GM21737 (cell line): Measurements from ENCODE around the gene NPTXR.

Experiments
- ATAC-seq: cut with Tn5 transposase; IDR thresholded peaks from one replicate; pipeline ENCODE4 v1.9.1; 2021; ENCODE audit warnings: mild to moderate bottlenecking, moderate library complexity; ENCODE audit not compliant: unreplicated experiment

The NPTXR gene

DNA sequence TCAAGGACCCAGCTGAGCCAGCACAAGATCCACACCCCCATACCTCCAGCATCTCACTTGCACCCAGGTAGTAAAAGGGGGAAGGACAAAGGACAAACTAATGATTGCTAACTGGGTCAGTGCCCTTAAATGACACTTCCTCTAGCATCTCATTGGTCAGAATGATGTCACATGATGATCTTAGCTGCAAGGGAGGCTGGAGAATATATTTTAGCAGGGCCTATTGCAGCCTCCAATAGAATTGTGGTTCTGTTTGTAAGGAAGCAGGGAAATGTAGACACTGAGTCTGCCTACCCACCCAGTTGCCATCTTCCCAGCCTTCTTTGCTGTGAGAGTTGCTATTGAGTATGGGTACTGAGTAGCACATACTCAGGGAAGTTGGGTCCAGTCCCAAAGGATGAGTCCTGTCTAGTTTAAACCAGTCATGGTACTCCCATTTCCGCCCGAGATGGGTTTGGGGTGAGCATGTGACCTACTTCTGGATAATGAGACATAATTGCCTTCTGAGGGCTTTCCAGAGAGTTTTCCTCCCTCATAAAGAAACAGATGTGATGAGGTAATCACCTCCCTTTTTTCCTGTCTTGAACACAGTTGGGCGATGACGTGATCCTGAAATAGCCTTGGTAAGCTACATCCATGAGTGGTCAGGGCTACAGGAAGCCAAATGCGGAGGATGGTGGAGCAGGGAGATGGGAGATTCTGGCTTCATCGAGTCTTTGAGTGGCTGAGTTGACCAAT lies 44.4 kb downstream of the NPTXR start:
- no peak for ATAC-seq

DNA sequence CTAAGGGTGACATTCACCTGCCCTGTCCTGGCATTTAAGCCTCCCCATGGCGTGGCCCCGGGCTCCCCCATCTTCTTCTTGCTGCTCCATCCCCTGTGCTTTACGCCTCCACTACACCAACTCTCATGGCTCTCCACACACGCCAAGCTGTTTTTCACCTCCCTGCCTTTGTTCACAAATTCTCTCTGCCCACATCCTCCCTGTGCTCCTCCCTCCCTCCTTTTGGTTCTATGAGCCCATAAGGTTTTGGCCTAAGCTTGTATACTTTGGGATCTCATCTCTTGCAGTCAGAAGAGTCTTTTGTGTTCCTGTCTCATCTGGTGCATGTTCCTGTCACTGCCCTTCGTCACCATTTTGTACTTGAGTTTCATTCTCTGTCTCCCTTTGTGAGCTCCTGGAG lies 45.3 kb downstream of the NPTXR start:
- ATAC-seq, result no peak

DNA sequence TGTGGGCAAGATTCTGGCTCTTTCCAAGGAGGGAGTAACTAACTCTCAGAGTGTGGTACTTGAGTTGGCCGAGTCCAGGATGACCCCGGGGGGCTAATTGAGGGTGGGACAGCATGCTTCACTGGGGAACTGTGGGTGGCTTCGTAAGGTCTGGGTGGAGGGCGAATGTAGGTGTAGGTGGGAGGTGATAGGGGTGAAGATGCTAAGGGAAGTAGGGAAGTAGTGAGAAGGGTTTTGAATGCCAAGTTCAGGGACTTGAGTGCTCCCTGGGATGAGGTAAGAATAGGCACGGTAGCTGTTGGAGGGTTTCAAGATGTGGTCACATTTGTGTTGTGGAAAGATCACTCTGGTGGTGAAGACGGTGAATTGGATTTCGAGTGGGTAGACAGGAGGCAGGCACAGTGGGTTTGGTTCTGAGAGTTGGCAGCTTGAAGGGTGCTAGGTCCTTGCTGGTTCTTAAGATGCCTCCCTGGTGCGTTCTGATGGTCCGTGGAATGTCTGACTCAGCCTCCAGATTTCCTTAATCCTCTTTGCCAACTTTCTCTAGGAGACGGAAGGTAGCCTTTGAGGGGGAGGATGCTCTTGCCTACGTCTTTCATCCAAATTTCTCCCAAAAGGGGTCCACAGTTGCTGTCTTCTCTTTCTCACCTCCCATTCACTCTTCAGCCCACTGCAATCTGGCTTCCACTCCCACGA lies 47.4 kb downstream of the NPTXR start:
- ATAC-seq, result no peak

DNA sequence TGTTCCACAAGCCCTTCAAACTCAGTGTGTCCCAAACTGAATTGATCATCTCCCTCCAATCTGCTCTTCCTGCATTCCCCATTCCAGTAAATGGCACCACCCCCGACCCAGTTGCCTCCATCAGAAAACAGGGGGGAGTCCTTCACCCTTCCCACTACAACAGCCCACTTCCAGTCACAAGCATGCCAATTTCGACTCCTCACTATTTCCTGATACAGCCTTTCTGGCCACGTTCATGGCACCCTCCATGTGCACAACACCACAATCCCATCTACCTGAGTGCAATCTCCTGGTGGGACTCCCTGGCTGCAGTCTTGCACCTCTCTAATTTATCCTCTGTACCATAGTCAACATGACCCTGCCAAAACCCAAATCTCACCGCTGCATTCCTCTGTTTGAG lies 48.3 kb downstream of the NPTXR start:
- ATAC-seq, result no peak

DNA sequence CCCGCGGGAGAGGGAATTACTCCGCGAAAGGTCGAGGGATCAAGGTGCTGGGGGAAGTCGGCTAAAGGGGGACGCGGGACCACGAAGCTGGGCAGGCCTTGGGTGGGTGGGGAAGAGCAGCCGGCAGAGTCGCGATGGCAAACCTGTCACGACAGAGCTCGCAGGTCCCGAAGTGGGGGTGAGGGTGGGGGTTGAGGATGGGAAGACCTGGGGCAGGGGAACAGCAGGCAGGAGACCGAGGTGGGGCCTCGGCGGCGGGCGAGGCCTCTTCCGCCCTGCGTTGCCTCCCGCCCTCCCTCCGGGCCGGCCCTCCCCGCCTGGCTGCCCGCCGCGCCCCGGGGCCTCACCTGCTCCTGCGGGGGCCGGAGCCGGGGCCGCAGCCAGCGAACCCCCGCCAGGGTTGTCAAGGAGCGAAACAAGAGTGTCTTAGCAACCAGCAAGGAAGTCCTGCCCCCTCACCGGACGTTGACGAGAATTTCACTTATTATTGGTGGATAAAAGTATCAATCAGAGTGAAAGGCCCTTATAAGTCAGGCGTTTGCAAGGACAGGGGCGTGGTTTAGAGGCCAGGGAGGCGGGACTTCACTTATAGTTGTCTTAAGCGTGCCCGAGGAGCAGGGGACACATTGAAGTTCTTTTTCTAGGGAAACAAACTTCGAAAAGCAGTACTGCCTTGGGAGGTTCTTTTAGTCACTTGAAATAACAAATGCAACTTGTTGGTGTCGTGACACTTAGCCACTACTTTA lies 49.9 kb downstream of the NPTXR start, which contains the start of gene DNAL4:
Gene DNAL4, minus strand, starts transcription at position 423 of the 746 bp plus-strand sequence. CDS start 11,412 bp downstream, outside the sequence.
- peak; percentile 94 for ATAC-seq

DNA sequence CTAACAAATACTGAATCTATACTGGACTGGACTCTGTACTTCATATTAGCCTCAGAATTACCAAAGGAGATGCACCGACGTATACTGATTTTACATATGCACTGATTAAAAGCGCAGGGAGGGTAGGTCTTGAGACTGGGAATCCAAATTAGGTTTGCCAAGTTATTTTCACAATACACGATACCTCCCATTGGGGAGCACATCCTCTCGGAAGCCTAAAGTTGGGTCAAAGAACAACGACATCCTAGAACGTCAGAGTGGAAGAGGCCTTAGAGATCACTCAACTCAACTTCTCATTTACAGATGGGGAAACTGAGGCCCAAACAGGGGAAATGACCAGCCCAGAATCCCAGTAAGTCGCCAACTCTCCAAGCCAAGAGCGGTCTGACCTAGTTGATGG lies 50.5 kb downstream of the NPTXR start:
- ATAC-seq, result no peak

DNA sequence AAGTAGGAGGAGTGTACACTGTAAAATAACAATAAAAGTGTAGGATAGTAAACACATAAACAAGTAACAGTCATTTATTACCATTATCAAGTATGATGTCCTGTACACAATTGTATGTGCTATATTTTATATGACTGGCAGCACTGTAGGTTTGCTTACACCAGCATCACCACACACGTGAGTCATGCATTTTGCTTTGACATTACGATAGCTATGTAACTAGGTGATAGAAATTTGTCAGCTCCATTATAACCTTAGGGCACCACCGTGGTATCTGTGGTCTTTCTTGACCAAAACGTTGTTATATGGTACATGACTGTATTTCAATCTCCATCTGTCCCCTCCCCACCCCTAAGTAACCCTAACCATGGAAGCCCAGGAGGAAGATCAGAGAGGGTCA lies 51.0 kb downstream of the NPTXR start:
- ATAC-seq, result no peak

DNA sequence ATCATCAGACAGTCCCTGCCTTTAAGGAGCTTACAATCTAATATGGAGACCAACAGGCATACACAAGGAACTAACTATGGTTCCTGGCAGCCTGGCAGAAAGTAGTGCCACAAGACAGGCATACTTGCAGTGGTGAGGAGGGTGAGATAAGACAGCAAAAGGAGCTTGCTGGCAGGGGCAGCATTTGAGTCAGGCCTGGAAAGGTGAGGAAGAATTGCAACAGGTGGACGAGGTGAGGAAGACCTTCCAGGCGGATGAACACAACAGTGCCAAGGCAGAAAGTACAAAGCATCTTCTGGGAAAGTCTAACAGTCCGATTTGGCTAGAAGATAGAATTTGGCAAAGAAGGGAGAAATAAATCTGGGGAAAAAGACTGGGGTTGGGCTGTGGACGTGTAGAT lies 54.2 kb downstream of the NPTXR start:
- ATAC-seq, result no peak

DNA sequence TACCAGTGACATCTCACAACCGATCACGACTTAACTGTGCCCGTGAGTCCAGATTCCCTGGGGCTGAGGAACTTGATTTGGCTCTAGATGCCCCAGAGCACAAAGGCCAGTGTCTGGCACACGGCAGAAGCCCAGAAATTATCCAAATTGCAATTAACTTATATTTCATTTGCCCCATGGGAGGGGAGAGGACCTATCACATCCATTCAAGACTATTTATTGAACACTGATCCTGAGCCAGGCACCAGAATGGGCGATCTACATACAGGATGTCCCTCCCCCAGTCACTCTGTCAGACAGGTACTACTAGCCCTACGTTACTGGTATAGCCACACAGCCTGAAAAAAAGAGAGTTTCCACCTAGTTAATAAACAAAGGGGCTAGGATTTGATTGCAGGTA lies 55.0 kb downstream of the NPTXR start:
- no peak for ATAC-seq

DNA sequence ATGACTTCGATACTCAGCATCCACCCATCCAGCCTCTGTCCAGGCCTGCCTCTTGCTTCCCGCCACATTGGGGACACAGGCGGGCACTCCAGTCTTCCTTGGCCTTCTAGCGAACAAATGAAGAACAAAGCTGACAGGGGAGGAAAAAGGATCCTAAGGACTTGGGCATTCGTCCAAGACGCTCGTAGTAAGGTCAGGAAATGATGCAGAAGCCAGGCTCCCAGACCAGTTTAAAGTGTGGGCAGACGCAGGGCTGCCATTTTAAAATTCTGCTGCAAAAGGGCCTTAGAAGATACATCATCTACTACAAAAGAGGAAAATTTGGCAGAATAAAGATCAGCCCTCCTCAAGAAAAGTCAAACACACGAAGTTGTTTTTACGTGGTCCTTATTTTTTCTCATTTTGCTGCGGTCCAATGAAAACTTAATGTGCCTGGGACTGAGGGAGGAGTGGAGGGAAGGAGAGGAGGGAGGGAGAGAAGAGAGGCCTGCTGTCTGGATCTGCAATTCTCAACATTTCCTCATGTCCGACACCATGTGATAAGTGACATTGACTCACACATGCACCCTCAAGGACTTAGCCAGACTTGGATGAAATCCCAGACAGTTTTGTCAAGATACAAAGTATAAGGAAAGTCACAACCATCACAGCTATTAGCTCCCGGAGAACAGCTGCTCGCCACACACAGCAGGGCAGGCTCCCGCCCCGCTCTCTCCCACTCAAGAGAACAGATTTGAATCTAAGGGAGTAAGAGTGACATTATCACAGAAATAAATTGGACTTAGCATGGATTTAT lies 55.6 kb downstream of the NPTXR start:
- ATAC-seq, result no peak

DNA sequence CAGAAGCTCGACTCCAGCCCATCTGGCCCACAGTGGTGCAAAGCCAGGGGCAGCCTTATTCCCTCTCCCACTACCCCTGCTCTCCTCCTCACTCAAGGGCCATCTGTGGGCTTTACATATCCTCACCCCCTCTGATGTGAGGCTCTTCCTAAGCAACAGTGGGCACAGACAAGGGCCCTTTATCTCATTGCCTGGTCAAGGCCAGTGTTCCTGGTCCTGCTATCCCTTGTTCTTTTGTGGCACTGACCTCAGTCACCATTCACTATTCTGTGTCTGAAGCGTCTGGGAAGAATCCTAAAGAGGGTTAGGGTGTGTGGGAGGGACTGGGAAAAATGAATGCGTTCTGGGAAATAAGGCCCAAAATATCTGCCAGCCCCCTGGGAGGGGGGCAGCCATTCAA lies 57.2 kb downstream of the NPTXR start:
- ATAC-seq, result no peak

DNA sequence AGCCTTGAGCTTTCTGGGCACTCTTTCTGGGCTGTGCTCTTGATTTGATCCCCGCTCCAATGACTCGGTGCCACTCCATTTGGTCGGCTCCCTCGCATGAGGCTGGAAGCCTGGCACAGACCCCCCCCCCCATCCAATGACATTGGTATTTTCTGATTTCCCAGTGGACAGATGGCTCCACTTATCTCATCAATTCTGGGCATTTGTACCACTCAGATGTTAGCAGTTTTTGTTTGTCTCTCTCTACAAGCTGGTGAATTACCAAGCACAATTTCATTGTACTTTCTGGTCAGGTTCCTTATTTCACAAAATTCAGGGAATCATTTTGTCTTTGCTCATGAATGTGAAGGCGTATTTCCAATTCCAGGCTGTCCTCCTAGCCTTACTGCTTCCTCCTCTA lies 59.0 kb downstream of the NPTXR start:
- no peak for ATAC-seq

DNA sequence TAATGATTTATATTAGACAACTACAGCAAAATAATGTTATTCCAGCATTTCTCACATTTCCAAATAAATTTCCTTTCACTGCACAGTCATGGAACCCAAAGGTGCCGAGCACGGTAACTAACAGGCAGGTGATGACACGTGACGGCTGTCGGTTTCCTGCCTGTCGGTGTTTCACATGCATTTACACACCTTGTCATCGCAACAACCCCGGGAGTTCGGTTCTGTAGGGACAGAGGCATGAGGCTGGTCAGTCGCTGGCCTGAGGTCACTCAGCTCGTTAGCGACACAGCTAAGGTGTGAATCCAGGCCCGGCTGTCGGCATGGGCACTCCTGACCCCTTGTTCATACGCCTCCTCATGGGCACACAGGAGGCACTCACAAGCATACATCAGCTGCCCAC lies 59.8 kb downstream of the NPTXR start:
- no peak for ATAC-seq

DNA sequence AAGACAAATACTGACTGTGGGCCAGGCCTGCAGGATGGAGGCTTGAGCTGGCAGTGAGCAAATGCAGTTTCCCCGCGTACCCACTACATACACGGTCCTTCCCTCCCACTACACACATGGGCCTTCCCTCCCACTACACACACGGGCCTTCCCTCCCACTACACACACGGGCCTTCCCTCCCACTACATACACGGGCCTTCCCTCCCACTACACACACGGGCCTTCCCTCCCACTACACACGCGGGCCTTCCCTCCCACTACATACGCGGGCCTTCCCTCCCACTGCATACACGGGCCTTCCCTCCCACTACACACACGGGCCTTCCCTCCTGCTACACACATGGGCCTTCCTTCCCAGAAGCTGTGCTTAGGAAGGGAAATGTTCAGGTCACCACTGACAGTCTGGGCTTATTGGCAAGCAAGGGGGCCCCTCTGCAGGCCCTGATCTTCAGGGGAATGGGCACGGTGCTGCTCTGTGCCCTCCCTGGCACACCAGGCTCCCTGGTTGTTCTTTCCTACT lies 60.7 kb downstream of the NPTXR start:
- no peak for ATAC-seq

DNA sequence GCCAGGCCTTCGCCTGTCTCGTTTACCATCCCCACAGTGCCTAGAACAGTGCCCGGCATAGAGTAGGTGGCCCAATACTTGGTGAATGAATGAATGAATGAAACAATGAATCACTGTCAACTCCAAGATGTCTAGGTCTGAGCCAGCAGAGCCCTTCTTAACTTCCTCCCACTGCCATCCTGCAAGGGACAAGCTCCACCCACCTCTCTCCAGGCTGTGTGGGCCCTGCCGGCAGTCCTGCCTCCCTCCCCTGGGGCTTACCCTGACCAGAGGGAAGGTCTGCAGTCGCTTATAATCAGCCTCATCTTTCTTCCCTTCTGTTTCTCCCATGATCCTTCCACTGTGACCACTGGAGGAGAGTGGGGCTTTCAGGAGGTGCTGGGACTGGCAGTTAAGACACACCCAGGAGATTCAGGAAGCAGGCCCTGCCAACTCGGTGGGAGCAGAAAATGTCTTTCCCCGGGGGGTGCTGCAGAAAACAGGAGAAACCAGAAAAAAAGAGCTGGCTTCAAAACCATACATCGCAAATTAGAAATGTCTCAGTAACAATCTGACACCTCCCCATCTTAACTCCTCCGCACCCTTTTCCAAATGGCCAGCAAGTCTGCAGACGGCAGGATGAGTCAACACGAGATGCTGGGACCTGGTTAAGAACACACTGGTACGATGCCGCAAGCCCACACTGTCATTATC lies 61.3 kb downstream of the NPTXR start:
- no peak for ATAC-seq

DNA sequence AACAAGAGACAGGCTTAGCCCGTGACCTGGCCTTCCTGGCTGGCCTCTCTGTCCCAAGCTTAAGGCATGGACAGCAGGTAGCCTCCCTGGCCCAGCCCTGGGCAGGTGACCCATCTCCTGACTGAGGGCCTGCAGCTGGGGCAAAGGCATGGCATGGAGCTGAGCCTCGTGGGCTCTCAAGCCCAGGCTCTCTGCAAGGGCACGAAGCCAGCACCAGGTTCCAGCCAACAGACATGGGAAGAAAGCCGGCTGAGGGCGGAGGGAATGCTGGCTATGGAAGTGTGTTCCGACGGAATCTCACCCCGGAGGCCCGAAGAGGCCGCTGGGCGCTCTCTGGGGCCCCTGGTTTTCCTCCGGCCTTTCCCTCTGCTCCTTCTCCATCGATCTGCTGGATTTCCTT lies 62.8 kb downstream of the NPTXR start:
- ATAC-seq, result no peak

DNA sequence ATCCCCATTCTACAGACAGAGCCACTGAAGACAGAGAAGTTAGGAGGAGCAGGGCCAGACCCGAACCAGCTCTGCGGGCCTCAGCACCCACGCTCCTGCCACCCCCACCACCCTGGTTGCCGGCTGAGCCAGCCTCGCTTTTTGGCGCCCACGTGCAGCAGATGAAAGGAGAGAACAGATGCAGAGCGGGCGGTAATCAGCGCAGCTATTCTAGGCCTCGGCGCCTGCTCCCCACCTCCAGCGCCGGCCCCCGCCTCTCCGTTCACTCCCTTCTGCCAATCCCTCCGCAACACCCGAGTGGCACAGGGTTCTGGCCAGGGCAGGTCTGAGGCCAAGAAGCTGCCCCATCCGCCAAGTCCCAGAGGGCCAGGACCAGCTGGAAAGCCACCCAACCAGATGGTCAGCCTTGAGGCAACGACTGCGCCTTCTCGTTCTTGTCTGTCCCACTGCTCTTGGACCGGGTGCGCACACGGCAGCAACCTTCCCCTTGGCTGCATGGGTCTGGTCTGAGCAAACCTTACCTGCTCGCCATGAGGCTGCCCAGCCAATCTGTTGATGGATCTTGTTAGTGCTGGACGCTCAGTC lies 66.6 kb downstream of the NPTXR start:
- no peak for ATAC-seq

DNA sequence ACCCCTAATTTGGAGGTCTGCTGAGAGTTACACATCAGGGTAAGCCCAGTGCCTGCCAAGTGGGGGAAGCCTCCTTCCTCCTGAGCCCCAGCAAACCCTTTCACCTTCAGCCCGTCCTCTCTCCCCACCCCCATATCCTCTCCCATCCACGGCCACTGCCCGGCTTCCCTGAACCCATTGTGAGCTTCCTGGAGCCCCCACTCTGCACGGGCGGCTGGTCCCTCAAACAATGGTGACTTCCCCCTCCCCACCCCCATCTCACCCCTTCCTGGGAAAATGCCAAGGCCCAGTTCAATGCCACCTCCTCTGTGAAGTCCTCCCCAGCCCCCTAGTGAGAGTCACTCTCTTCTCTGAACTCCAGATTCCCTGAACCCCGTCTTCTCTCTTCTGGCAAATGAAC lies 67.7 kb downstream of the NPTXR start:
- ATAC-seq, result no peak

DNA sequence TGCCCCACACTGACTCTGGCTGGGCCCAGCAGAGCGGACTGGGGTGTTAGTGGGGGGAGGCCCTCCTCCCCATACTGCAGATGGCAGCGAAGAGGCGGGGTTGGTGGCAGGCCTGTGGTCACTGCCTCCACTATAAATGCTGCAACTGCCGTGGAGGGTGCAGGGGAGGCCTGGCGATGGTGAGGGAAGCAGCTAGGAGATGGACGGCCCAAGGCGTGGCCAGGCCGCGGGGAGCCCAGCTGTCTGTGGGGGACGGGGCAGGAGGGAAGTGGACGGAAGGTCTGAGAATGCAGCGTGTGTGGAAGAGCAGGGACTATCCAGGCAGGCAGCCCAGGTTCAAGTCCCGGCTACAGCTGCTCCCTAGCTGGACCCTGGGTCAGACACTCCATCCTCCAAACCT lies 68.2 kb downstream of the NPTXR start:
- no peak for ATAC-seq
